ENCODE data around the gene C6orf47.

DNA sequence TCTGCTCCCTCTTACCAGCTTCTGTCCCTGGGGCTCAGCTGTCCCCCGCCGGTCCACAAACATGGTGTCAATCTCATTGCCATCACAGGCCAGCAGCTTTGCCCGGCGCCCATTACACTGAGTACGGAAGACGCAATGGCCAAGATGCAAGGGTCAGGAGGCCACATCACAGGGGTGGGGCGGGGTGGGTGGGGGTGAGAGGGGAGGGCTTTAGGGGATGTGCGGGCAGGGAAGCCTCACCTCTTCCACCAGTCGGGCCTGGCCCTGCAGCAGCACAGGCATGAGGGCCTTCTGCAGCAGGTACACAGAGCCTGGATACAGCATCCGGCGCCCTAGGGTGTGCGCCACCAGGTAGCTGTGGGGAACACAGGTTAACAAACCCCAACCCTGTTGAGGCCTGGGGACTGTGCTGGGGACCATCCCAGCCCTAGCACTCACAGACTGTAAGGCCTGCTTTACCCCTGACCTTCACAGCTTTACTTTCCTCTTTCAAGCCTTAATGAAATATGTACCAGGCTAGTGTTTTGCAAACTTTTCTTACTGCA lies 31.1 kb upstream of the C6orf47 start:
- TF ChIP-seq POLR2AphosphoS5 (IDR thresholded peaks at IDR 0.05; ENCODE audit: low read depth, low read length) (no peak), FOXP2 (optimal IDR thresholded peaks at IDR 0.05; ENCODE audit: borderline replicate concordance, extremely low read depth, extremely low read length, insufficient read depth) (no peak), SIN3A (IDR thresholded peaks at IDR 0.05; ENCODE audit: borderline replicate concordance, insufficient read depth, low read length) (no peak), TAF1 (IDR thresholded peaks at IDR 0.05; ENCODE audit: borderline replicate concordance, insufficient read depth, low read length) (no peak)
- TF ChIP-seq, protein P1, sequence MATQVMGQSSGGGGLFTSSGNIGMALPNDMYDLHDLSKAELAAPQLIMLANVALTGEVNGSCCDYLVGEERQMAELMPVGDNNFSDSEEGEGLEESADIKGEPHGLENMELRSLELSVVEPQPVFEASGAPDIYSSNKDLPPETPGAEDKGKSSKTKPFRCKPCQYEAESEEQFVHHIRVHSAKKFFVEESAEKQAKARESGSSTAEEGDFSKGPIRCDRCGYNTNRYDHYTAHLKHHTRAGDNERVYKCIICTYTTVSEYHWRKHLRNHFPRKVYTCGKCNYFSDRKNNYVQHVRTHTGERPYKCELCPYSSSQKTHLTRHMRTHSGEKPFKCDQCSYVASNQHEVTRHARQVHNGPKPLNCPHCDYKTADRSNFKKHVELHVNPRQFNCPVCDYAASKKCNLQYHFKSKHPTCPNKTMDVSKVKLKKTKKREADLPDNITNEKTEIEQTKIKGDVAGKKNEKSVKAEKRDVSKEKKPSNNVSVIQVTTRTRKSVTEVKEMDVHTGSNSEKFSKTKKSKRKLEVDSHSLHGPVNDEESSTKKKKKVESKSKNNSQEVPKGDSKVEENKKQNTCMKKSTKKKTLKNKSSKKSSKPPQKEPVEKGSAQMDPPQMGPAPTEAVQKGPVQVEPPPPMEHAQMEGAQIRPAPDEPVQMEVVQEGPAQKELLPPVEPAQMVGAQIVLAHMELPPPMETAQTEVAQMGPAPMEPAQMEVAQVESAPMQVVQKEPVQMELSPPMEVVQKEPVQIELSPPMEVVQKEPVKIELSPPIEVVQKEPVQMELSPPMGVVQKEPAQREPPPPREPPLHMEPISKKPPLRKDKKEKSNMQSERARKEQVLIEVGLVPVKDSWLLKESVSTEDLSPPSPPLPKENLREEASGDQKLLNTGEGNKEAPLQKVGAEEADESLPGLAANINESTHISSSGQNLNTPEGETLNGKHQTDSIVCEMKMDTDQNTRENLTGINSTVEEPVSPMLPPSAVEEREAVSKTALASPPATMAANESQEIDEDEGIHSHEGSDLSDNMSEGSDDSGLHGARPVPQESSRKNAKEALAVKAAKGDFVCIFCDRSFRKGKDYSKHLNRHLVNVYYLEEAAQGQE (IDR thresholded peaks at IDR 0.05; ENCODE audit: insufficient read depth in 1 of 2, low read depth in 2 of 2, low read length in 2 of 2) = no peak

Data from PFSK-1 (cell line).